ENCODE results near the gene NFU1. TPM values are rescaled to one million over a fixed set of nuclear protein-coding genes. Genes with fewer than 3 reads are reported as not detected.

Gene NFU1
- total and polyA plus RNA-seq, 9 of the 15 experiments (the other 6 are each of a cell fraction or from before 2014, with no cell fraction given), result 33.3 to 61.8 (median 53.7) TPM

DNA sequence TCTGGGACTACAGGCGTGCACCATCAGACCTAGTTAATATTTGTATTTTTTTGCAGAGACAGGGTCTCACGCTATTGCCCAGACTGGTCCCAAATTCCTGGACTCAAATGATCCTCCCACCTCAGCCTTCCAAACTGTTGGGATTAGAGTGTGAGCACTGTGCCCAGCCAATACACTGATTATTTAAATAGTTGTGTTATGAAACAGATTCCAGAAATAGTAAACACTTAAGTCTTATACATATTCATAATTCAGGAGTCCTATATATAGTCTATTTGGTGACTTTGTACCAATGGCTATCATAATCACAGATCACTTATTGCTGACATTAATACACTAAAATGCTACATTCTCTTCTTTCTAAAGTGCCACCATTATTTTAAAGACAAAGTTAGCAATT is 12.8 kb downstream of the NFU1 start:
- BruUV-seq (replicated peaks), result no TSS peak
- Histone ChIP-seq H3K9me1 (ENCODE audit: control insufficient read depth, insufficient read depth, low read length) (no peaks in the 10 kb centered on the region), H3K27ac (ENCODE audit: extremely low read depth, low read depth, low read length) (no peak overlapping the region), H3K27me3 (ENCODE audit: control insufficient read depth in 2 of 2, insufficient read depth in 2 of 2, low read length in 2 of 2) (no peaks in the 10 kb centered on the region), H3K36me3 (ENCODE audit: control insufficient read depth, insufficient read depth, low read length) (peaks cover 17% of the 10 kb centered on the region; the same call in 1 of the 3 replicates), H3K9me3 (replicated peaks; ENCODE audit: control insufficient read depth, insufficient read depth, low read depth, low read length) (no peaks in the 10 kb centered on the region), H4K20me1 (replicated peaks; ENCODE audit: control insufficient read depth, insufficient read depth, low read length) (no peaks in the 10 kb centered on the region), H3K4me1 (replicated peaks in 1 of 2; ENCODE audit: control insufficient read depth in 2 of 2, insufficient read depth in 2 of 2, low read length in 2 of 2) (no peaks in the 10 kb centered on the region), H3K4me2 (ENCODE audit: insufficient read depth, low read length) (no peak overlapping the region), H3K9ac (ENCODE audit: insufficient read depth in 1 of 2, low read depth in 2 of 2, low read length in 2 of 2) (no peak overlapping the region), H3K4me3 (no peak overlapping the region), H3K79me2 (ENCODE audit: control insufficient read depth, insufficient read depth, low read length) (no peaks in the 10 kb centered on the region), H2AFZ (ENCODE audit: low read depth, low read length) (no peak overlapping the region)
- no peak for ATAC-seq
- no peak for FAIRE-seq
- DNase-seq (ENCODE audit: extremely low read depth in 1 of 4, low spot score in 3 of 4), result no peak
- in situ Hi-C loops (cut with MboI), result no loop called here
- intact Hi-C loops (cut with micrococcal nuclease), result no loop called here
- ChIA-PET CTCF (ENCODE audit: low intra/inter-chr PET ratio) (no interaction called here), POLR2A (interaction anchor here (1.0 kb wide), 1 partner anchor 16 kb away, joined by 4 read pairs; no protein-coding TSS in a partner anchor)
- WGBS (ENCODE audit: insufficient coverage, low coverage, missing lambda C conversion rate), result 87% methylated on average over 2 of the region's 2 CpGs
- no peak for TF ChIP-seq RBM34 (IDR thresholded peaks at IDR 0.05; ENCODE audit: borderline replicate concordance, insufficient read depth, low read length)
- no peak for TF ChIP-seq CBFB (CRISPR knock-in tag; IDR thresholded peaks at IDR 0.05)
- TF ChIP-seq, protein P1, sequence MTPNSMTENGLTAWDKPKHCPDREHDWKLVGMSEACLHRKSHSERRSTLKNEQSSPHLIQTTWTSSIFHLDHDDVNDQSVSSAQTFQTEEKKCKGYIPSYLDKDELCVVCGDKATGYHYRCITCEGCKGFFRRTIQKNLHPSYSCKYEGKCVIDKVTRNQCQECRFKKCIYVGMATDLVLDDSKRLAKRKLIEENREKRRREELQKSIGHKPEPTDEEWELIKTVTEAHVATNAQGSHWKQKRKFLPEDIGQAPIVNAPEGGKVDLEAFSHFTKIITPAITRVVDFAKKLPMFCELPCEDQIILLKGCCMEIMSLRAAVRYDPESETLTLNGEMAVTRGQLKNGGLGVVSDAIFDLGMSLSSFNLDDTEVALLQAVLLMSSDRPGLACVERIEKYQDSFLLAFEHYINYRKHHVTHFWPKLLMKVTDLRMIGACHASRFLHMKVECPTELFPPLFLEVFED (CRISPR knock-in tag; conservative IDR thresholded peaks at IDR 0.05), result no peak
- TF ChIP-seq POLR3A (IDR thresholded peaks at IDR 0.05; ENCODE audit: borderline replicate concordance, extremely low read depth, insufficient read depth, insufficient read length), result no peak
- TF ChIP-seq, protein P2, sequence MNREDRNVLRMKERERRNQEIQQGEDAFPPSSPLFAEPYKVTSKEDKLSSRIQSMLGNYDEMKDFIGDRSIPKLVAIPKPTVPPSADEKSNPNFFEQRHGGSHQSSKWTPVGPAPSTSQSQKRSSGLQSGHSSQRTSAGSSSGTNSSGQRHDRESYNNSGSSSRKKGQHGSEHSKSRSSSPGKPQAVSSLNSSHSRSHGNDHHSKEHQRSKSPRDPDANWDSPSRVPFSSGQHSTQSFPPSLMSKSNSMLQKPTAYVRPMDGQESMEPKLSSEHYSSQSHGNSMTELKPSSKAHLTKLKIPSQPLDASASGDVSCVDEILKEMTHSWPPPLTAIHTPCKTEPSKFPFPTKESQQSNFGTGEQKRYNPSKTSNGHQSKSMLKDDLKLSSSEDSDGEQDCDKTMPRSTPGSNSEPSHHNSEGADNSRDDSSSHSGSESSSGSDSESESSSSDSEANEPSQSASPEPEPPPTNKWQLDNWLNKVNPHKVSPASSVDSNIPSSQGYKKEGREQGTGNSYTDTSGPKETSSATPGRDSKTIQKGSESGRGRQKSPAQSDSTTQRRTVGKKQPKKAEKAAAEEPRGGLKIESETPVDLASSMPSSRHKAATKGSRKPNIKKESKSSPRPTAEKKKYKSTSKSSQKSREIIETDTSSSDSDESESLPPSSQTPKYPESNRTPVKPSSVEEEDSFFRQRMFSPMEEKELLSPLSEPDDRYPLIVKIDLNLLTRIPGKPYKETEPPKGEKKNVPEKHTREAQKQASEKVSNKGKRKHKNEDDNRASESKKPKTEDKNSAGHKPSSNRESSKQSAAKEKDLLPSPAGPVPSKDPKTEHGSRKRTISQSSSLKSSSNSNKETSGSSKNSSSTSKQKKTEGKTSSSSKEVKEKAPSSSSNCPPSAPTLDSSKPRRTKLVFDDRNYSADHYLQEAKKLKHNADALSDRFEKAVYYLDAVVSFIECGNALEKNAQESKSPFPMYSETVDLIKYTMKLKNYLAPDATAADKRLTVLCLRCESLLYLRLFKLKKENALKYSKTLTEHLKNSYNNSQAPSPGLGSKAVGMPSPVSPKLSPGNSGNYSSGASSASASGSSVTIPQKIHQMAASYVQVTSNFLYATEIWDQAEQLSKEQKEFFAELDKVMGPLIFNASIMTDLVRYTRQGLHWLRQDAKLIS (CRISPR knock-in tag; IDR thresholded peaks at IDR 0.05), result no peak
- TF ChIP-seq, protein P3, sequence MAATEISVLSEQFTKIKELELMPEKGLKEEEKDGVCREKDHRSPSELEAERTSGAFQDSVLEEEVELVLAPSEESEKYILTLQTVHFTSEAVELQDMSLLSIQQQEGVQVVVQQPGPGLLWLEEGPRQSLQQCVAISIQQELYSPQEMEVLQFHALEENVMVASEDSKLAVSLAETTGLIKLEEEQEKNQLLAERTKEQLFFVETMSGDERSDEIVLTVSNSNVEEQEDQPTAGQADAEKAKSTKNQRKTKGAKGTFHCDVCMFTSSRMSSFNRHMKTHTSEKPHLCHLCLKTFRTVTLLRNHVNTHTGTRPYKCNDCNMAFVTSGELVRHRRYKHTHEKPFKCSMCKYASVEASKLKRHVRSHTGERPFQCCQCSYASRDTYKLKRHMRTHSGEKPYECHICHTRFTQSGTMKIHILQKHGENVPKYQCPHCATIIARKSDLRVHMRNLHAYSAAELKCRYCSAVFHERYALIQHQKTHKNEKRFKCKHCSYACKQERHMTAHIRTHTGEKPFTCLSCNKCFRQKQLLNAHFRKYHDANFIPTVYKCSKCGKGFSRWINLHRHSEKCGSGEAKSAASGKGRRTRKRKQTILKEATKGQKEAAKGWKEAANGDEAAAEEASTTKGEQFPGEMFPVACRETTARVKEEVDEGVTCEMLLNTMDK (IDR thresholded peaks at IDR 0.05; ENCODE audit: borderline replicate concordance, insufficient read depth, low read depth, low read length, poor library complexity, severe bottlenecking), result no peak
- no peak for TF ChIP-seq SIRT6 (IDR thresholded peaks at IDR 0.05; ENCODE audit: low read depth, low read length)
- no peak for TF ChIP-seq POLR3G (IDR thresholded peaks at IDR 0.05; ENCODE audit: extremely low read depth, insufficient read length, insufficient replicate concordance)
- no peak for TF ChIP-seq XRCC3 (IDR thresholded peaks at IDR 0.05)
- TF ChIP-seq ZNF12 (CRISPR knock-in tag; IDR thresholded peaks at IDR 0.05), result no peak

Measured in K562 (cell line).